AG04449 (cell line): Measurements from ENCODE around the gene MGAT4A.

Experiments
- CTCF ChIA-PET: fragments of 350-600 bp; formaldehyde crosslinking; extraction: SDS; loops from one replicate; lab custom pipeline; 2021; ENCODE audit warnings: antibody characterized with exemption; lab: Yijun Ruan, JAX
- POLR2A ChIA-PET: fragments of 400-600, 350-600 bp; formaldehyde crosslinking; extraction: SDS; loops from one replicate; lab custom pipeline; 2020; ENCODE audit warnings: antibody characterized with exemption, inconsistent platforms; lab: Yijun Ruan, JAX
- DNase-seq: peaks from one replicate; pipeline ENCODE4 v3.0.0-alpha.2; 2010; ENCODE audit warnings: low read depth, low spot score
- H3K4me3 ChIP-seq: 2 replicates; pipeline ENCODE4 v1.5.1; 2011; ENCODE audit warnings: low read depth, mild to moderate bottlenecking, control low read depth, low read length
- TF ChIP-seq, protein P1 (sequence below): IDR thresholded peaks from one replicate; pipeline ENCODE4 v1.5.1; 2011; ENCODE audit warnings: mild to moderate bottlenecking, moderate library complexity, low read length, control low read depth, inconsistent platforms; ENCODE audit not compliant: insufficient read depth; ENCODE audit errors: missing control alignments

The MGAT4A gene

DNA sequence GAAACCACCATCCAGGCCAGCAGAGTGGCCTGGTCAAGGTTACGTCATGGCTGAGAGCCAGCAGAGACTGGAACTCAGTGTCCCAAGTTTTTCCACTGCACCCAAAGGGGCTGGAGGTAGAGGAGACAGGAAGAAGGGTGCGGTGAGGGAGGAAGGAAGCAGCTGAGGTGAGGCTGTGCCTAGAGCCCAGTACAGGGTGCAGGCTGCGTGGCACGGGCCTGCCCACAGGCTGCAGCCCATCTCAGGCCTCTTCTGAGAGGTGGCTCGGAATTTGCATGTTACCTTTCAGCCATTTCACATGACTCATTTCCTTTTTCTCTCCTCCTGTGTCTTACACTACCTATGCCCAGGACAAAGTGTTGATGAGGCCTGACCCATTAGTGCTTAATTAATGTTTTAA, 13.7 kb upstream of the MGAT4A start:
- no peak for DNase-seq
- TF ChIP-seq, protein P1, sequence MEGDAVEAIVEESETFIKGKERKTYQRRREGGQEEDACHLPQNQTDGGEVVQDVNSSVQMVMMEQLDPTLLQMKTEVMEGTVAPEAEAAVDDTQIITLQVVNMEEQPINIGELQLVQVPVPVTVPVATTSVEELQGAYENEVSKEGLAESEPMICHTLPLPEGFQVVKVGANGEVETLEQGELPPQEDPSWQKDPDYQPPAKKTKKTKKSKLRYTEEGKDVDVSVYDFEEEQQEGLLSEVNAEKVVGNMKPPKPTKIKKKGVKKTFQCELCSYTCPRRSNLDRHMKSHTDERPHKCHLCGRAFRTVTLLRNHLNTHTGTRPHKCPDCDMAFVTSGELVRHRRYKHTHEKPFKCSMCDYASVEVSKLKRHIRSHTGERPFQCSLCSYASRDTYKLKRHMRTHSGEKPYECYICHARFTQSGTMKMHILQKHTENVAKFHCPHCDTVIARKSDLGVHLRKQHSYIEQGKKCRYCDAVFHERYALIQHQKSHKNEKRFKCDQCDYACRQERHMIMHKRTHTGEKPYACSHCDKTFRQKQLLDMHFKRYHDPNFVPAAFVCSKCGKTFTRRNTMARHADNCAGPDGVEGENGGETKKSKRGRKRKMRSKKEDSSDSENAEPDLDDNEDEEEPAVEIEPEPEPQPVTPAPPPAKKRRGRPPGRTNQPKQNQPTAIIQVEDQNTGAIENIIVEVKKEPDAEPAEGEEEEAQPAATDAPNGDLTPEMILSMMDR, result no peak
- ChIA-PET CTCF (interaction anchor here (0.8 kb wide), 1 partner anchor 94 kb away, joined by 3 read pairs; no protein-coding TSS in a partner anchor), POLR2A (no interaction called here)
- H3K4me3 ChIP-seq, result no peak overlapping the region

DNA sequence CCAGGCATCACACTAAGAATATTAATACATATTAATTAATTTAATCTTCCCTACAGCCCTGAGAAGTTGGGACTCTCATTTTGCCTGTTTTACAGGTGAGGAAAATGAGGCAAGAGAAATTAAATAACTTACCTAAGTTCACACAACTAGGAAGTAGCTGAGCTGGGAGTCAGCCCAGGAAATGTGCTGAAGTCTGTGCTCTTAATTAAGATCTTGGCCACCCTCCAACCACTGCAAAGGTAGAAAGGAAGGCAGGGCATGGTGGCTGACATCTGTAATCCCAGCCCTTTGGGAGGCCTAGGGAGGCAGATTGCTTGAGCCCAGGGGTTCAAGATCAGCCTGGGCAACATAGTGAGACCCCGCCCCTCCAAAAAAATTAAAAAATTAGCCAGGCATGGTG, 12.9 kb upstream of the MGAT4A start:
- TF ChIP-seq, protein P1, result no peak
- CTCF ChIA-PET, result no interaction called here
- POLR2A ChIA-PET, result no interaction called here
- DNase-seq, result no peak
- no peak overlapping the region for H3K4me3 ChIP-seq

DNA sequence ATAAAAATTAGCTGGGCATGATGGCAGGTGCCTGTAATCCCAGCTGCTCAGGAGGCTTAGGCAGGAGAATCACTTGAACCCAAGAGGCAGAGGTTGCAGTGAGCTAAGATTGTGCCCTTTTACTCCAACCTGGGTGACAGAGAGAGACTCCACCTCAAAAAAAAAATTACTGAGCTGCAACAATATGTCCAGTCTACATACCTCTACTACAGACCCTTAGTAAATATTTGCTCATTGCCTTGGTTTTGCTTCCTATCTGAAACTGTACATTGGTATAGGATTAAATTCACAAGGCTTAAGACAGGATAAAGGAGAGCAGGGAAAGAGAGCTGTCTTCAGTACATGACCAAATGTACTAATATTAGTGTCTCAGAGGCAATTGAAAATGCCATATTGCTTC, 8.1 kb upstream of the MGAT4A start:
- ChIA-PET POLR2A (no interaction called here), CTCF (interaction anchor here (0.6 kb wide), 1 partner anchor 90 kb away, joined by 3 read pairs; no protein-coding TSS in a partner anchor)
- DNase-seq, result no peak
- TF ChIP-seq, protein P1, result no peak
- no peak overlapping the region for H3K4me3 ChIP-seq

DNA sequence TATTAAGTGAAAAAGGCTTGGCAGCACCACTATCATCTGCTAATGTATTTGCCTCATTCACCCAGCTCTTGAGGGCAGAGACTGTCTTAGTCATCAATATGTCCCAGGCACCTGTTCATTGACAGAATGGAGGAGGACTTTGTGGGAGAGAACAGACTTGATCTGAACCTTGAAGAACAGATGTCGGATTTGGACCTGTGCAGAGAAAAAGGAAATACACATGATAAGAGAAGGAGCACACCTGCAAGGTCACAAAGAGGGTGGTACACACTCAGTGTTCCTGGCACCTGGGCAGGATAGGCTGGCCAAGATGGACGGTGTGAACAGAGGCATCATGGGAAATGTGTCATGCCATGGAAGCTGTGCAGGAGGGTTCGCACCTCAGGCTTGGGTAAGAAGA, 7.4 kb upstream of the MGAT4A start:
- H3K4me3 ChIP-seq, result no peak overlapping the region
- ChIA-PET CTCF (no interaction called here), POLR2A (no interaction called here)
- DNase-seq, result no peak
- TF ChIP-seq, protein P1, result no peak

DNA sequence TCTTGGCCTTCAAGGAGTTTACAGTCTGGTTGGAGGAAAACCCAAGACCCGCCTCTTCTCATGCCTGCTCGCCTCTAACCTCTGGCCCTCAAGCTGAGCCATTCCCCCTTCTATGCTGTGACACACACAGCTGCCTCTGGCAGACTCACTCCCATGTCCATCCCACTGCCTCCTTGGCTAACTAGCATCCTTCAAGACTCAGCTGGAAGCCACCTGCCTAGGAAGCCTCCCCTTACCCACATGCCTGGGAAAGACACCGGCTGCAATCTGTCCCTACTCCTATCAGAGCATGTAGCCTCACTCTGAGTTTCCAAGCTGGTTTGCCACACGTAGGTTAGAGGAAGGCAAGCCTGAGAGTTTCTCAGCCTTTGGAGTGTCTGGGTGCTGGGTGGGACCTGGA, 6.9 kb upstream of the MGAT4A start:
- TF ChIP-seq, protein P1, result no peak
- POLR2A ChIA-PET, result no interaction called here
- CTCF ChIA-PET, result no interaction called here
- DNase-seq, result no peak
- H3K4me3 ChIP-seq, result no peak overlapping the region

DNA sequence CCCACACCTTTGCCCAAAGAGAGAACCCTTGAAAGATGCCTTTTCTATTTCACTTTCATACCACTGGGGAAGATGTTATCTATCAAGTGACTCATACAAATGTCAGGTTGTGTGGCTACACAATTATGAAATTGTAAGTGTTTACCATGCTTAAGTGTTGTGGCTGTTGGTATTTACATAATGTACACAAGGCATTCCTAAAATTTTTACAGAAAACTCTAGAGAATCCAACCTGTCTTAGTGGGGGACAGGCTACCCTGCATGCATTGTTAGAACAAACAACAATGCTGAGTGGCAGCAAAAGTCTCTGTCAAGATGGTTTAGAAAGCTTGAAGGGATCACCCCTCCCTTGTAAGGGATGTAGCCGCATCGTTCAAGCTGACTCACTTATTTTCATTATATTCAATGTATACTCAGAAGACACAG, 5.5 kb upstream of the MGAT4A start:
- H3K4me3 ChIP-seq, result no peak overlapping the region
- TF ChIP-seq, protein P1, result no peak
- ChIA-PET CTCF (no interaction called here), POLR2A (no interaction called here)
- DNase-seq, result no peak
